Stimulated activated CD8-positive, alpha-beta memory T cell treated with anti-CD3 and anti-CD28 coated beads, Interleukin-12 subunit alpha, Interleukin-12 subunit beta, amount 100 ng/mL, for 4 hours (primary cell): Measurements from ENCODE around the gene GCSAML.

Source experiments
- DNase-seq: peaks from one replicate; pipeline ENCODE4 v3.0.0-alpha.2; 2020; ENCODE audit warnings: low read depth

Gene GCSAML

DNA sequence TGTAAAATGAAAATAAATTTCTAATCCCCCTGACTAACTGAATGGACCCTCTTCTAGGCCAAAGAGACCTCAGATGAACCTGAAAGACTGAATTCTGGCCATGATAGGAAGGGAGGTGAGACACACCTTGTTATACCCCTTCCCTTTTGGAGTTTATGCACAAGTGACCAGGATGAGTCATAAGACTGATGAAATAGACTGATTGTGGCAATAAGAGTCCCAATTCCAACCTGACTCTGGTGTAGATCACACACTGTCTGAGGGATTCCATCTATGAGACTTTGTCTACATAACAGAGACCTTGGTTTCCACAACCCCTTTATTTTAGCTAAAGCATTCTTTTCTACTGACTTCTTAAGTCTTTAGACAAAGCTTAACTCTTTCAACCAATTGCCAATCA, 25.7 kb downstream of the GCSAML start:
- DNase-seq: no peak

- no peak for DNase-seq
Measured at GRCh38 chr1:247576514-247576913, 27.6 kb downstream of the GCSAML start.

DNA sequence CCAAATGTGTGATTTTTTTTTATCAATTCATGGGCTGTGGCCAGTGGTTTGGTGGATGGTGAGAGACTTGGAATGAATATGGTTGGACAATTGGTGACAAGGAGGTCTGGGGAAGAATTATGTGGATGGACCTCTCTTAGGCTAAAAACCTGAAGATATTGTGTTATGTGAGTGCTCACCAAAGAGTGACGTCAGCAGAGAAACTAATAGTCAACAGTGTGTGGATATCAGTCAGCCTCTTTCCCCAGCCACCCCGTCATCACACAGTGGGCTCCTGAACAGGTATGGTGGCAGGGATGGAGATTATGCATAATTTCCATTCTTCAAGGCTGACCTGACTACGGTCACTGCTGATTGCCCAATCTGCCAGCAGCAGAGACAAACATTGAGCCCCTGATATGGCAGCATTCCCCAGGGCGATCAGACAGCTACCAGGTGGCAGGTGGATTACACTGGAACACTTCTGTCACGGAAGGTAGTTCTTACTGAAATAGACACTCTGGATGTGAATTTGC, 30.1 kb downstream of the GCSAML start:
- no peak for DNase-seq

DNA sequence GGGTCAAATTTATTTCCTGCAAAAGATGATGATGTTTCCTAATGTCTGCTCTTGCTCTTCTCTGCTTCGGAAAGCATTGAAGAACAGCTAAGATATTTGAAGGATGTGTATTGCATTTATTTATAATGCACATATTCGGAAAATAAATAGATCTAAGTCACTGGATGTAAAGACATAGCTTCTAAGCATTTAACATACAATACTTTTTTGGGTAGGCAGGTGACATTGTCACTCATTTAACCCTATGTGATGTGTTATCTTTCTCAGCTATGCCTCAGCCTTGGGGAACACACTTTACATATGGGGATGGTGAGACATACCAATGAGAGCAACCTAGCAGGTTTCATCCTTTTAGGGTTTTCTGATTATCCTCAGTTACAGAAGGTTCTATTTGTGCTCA, 39.1 kb downstream of the GCSAML start, which contains the start of gene OR2G2:
OR2G2 (plus strand) TSS at position 301 of the 400 bp plus-strand sequence; CDS start at position 301, 0 bp downstream.
- no peak for DNase-seq

- no peak for DNase-seq
Measured at GRCh38 chr1:247605286-247605685, 56.4 kb downstream of the GCSAML start, which contains the start of gene OR2G3. Gene OR2G3 (plus strand): TSS chr1:247605586. CDS start chr1:247605586, 0 bp downstream.

DNA sequence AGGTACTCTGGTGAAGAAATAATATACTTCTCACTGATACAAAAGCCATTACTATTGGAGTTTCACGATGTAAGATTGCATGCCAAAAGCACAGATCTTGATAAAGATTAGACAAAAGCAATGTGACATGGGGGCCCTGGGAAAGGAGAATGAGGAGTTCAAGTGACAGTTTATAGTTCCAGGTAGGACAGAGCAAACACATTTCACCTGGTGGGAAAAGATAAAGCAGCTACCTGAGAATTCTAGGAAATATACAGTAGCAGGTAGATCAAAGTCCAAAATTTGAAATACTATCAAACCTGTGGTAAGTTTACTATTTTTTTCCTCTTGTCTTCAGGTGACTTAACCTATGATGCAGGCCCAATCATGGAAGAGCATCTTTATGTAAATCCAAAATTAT, 64.5 kb downstream of the GCSAML start:
- no peak for DNase-seq

GRCh38 chr1:247614625-247615024, 65.7 kb downstream of the GCSAML start:
- no peak for DNase-seq
